CD4-positive, alpha-beta T cell (primary cell): ENCODE measurements around the gene KDM1B. TPM values are rescaled to one million over a fixed set of nuclear protein-coding genes. Genes with fewer than 3 reads are reported as not detected.
A peak's percentile ranks its signal among the peaks of the same experiment; 100 is the strongest.

Experiments used
- ATAC-seq: fragments of 200-7000 bp; cut with Tn5 transposase; one replicate; pipeline ENCODE4 v1.10.0; 2022; ENCODE audit warnings: mild to moderate bottlenecking; ENCODE audit not compliant: poor library complexity
- CTCF ChIA-PET: fragments of 350-600 bp; sonication (Branson Sonifier 250); formaldehyde crosslinking; loops from one replicate; lab custom pipeline; 2021; ENCODE audit warnings: antibody characterized with exemption, inconsistent platforms; lab: Charles Lee
- POLR2A ChIA-PET: fragments of 350-600 bp; sonication (Branson Sonifier 250); formaldehyde crosslinking; loops from one replicate; lab custom pipeline; 2021; ENCODE audit warnings: antibody characterized with exemption, inconsistent platforms; lab: Charles Lee
- DNase-seq, 14 experiments: peaks; one replicate each; pipeline ENCODE4 v3.0.0-alpha.2; 2013 to 2020; ENCODE audit warnings: mixed read lengths in 2 of 14
- H3K27ac ChIP-seq, 2 donors: one replicate each; pipeline versions ENCODE4 v1.5.1 to v1.7.0; 2013; ENCODE audit warnings: low read length in 2 of 2, low read depth in 1 of 2, mild to moderate bottlenecking in 1 of 2
- H3K27me3 ChIP-seq, 2 experiments: 1 replicate in 1 of 2; 2 replicates in 1 of 2; pipeline versions ENCODE4 v1.6.1 to v1.7.0; 2013; ENCODE audit warnings: low read length in 2 of 2, control low read depth in 1 of 2, mild to moderate bottlenecking in 1 of 2, moderate library complexity in 1 of 2; ENCODE audit not compliant: insufficient read depth in 2 of 2, control insufficient read depth in 1 of 2
- H3K36me3 ChIP-seq: one replicate; pipeline ENCODE4 v1.6.1; 2013; ENCODE audit warnings: low read length, control low read depth; ENCODE audit not compliant: insufficient read depth
- H3K4me1 ChIP-seq: one replicate; pipeline ENCODE4 v1.6.1; 2013; ENCODE audit warnings: low read length, control low read depth; ENCODE audit not compliant: insufficient read depth
- H3K4me3 ChIP-seq: one replicate; pipeline ENCODE4 v1.5.1; 2013; ENCODE audit warnings: mild to moderate bottlenecking, low read length, moderate library complexity
- H3K9me3 ChIP-seq, 2 experiments: 1 replicate in 1 of 2; 2 replicates in 1 of 2; pipeline versions ENCODE4 v1.6.1 to v1.7.0; 2013; ENCODE audit warnings: low read length in 2 of 2, mild to moderate bottlenecking in 2 of 2, control low read depth in 1 of 2, moderate library complexity in 1 of 2; ENCODE audit not compliant: control insufficient read depth in 1 of 2, insufficient read depth in 1 of 2
- H3K27ac Mint-ChIP-seq: one replicate; pipeline ENCODE4 v1.8.0; 2020; ENCODE audit warnings: mixed read lengths
- H3K27me3 Mint-ChIP-seq: one replicate; pipeline ENCODE4 v1.8.0; 2021; ENCODE audit warnings: mixed read lengths
- H3K36me3 Mint-ChIP-seq: one replicate; pipeline ENCODE4 v1.8.0; 2021; ENCODE audit warnings: low read depth, mixed read lengths
- H3K4me1 Mint-ChIP-seq: one replicate; pipeline ENCODE4 v1.8.0; 2021; ENCODE audit warnings: low read depth, mixed read lengths
- H3K4me3 Mint-ChIP-seq: one replicate; pipeline ENCODE4 v1.8.0; 2020; ENCODE audit warnings: mild to moderate bottlenecking, mixed read lengths
- H3K9me3 Mint-ChIP-seq: one replicate; pipeline ENCODE4 v1.8.0; 2020; ENCODE audit warnings: mixed read lengths
- CTCF ChIP-seq: fragments of 200-600 bp; IDR thresholded peaks from one replicate; pipeline ENCODE4 v1.8.0; 2022; ENCODE audit warnings: antibody characterized with exemption, mild to moderate bottlenecking
- intact Hi-C, 2 experiments: fragments of 100-400 bp; cut with DNase I in 1 of 2; cut with micrococcal nuclease in 1 of 2; formaldehyde crosslinking; loops; one replicate each; pipeline versions ENCODE4 v1.15.1 to v1.9.0; 2023 to 2025; cut with DNase I, micrococcal nuclease
- total RNA-seq, 174 experiments: library from RNA in 2 of 174; stranded (reverse) in 2 of 174; gene quantifications; one replicate each; pipeline ENCODE4 v1.2.3 and lab custom pipeline; 2021 to 2026

The KDM1B gene
- total RNA-seq, 2 experiments from 2014 or later: 4.4 to 6.0 TPM

DNA sequence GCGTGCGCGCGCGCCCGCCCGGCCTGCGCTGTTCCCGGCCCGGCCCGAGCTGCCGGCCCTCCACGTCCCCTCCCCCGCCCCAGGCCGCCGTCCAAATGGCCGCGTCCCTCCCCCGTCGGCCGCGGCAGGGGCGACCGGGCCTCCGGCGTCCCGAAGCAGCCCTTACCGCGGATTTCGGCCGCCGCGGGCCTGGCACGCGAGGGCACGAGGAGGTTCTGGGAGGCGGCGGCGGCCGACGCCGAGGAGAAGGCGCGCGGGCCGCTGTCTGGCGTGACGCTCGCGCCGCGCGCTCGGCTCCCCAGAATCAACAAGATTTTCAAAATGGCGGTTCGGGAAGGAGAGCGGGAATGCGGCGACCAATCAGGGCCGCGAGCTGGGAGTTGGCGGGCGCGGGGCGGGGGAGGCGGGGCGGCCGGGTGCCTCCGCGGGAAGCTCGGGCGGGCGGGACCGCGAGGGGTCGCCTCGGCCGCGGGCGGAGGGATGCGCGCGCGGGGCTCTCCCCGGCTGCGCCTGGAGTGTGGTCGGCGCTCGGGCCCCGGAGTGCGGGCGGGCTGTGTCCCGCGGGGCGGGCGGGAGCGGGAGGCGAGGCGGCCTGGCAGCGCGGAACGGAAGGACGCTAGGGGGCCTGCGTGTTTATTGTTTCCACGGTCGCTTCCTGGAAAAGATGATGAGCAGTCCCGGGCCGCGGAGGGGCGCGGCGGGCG is 109.1 kb downstream of the KDM1B start, which contains the start of gene DEK:
TSS of gene DEK (minus strand) at position 312 of the 704 bp plus-strand sequence. CDS start 543 bp downstream, outside the sequence.
- Histone ChIP-seq H3K9me3 (peaks cover 0 to 5% of the 10 kb centered on the region in 2 experiments), H3K27ac (peak within 1 kb of the TSS; percentile 85 to 91), H3K36me3 (no peaks in the 10 kb centered on the region), H3K27me3 (no peaks in the 10 kb centered on the region), H3K4me3 (peak within 1 kb of the TSS; percentile 91), H3K4me1 (peaks cover 37% of the 10 kb centered on the region)
- ChIA-PET POLR2A (interaction anchor here (0.7 to 2.4 kb wide), 4 partner anchors 9 to 123 kb away, joined by 3 to 10 read pairs (median 4); partner anchors contain the start of gene RNF144B), CTCF (no interaction called here)
- peak within 1 kb of the TSS; percentile 98 for H3K27ac Mint-ChIP-seq
- TF ChIP-seq CTCF: peak; percentile 63
- H3K36me3 Mint-ChIP-seq: peaks cover 43% of the 10 kb centered on the region
- peak; percentile 69 to 91 (median 80) for DNase-seq
- no peaks in the 10 kb centered on the region for H3K9me3 Mint-ChIP-seq
- no peaks in the 10 kb centered on the region for H3K27me3 Mint-ChIP-seq
- peak within 1 kb of the TSS; percentile 98 for H3K4me3 Mint-ChIP-seq
- intact Hi-C loops: loop anchor here in 1 of 2 experiments (2.0 to 10.0 kb wide), 4 partner anchors 110 to 1948 kb away; partner anchors contain the start of genes ATXN1, KDM1B, MBOAT1 and TPMT
- peak; percentile 68 for ATAC-seq
- H3K4me1 Mint-ChIP-seq: peaks cover 53% of the 10 kb centered on the region

DNA sequence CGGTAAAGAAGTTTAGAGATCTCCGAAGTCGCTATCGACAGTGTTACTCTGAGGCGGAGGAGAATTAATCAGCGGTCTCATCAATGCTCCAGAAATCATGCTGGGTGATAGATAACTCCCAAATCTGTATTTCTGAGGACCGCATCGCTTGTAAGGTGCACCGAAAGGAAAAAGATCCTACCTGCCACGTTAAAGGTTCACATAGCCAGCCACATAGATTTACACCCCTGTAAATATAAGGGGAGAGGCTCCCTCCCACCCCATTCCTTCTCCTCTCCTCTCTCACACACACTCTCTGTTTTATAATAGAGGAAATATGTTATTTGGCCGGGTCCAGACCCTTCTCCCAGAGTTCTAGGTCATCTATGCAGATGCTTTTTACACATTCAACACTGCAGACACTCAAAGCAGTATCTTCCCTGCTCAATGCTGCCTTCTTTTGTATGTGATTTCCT is 109.7 kb downstream of the KDM1B start:
- no peak for ATAC-seq
- H3K4me1 ChIP-seq: peaks cover 37% of the 10 kb centered on the region
- ChIA-PET CTCF (interaction anchor here (1.2 kb wide), 1 partner anchor 15 kb away, joined by 3 read pairs; no protein-coding TSS in a partner anchor), POLR2A (interaction anchor here (1.0 to 2.1 kb wide), 3 partner anchors 109 to 122 kb away, joined by 3 to 10 read pairs (median 3); partner anchors contain the start of gene RNF144B)
- peaks cover 0 to 5% of the 10 kb centered on the region in 2 experiments for H3K9me3 ChIP-seq
- Mint-ChIP-seq H3K4me1 (peaks cover 47% of the 10 kb centered on the region), H3K9me3 (no peaks in the 10 kb centered on the region), H3K4me3 (peak overlapping the region; percentile 90), H3K27ac (peak overlapping the region; percentile 98), H3K27me3 (no peaks in the 10 kb centered on the region), H3K36me3 (peaks cover 38% of the 10 kb centered on the region)
- H3K27ac ChIP-seq: peak overlapping the region; percentile 69 to 91
- H3K4me3 ChIP-seq: peak overlapping the region; percentile 91
- no peak for DNase-seq
- no peaks in the 10 kb centered on the region for H3K36me3 ChIP-seq
- no peaks in the 10 kb centered on the region for H3K27me3 ChIP-seq
- TF ChIP-seq CTCF: peak; percentile 31
- intact Hi-C loops: loop anchor here in 1 of 2 experiments (2.0 to 10.0 kb wide), 6 partner anchors 110 to 1947 kb away; partner anchors contain the start of genes ATXN1, KDM1B, MBOAT1 and NUP153

DNA sequence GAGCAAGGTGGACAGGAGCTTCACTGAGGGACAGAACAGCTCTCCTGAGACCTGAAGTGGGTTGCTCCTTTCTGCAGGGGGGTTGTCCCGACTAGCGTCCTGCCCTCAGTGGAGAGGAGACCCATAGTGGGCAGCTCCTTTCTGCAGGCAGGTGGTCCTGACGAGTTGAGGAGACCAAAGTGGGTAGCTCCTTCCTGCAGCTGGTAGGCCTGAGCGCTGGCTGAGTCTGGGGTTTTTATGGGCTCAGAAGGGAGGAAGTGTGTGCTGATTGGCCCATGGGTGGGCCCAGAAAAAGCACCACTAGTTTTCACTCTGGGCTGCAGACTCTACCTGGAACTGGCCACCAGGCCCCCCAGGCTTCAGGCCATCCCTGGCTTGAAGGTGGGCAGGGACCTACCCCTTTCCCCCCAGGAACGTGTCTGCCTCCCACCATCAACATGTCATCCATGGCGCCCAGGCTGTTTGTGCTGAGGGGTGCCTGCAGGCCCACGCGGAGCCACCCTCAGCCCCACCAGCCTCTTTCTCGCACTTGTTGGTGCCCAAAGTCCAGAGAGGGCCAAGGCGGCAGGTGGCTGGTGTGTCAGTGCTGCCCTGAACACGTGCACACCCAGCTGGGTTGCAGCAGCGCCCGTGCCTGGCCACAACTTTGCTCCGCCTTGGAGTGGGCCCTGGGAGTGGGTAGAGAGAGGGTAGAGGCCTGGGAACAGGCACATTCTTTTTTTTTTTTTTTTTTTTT is 110.7 kb downstream of the KDM1B start:
- H3K27ac Mint-ChIP-seq: peak overlapping the region; percentile 98
- TF ChIP-seq CTCF: no peak
- peaks cover 29% of the 10 kb centered on the region for H3K4me1 ChIP-seq
- DNase-seq (peak in 1 of 14 experiments; percentile 16), ATAC-seq (no peak)
- H3K9me3 ChIP-seq: peaks cover 0 to 5% of the 10 kb centered on the region in 2 experiments
- peak overlapping the region; percentile 90 for H3K4me3 Mint-ChIP-seq
- intact Hi-C loops: loop anchor here in 1 of 2 experiments (2.0 to 10.0 kb wide), 5 partner anchors 111 to 1501 kb away; partner anchors contain the start of genes ATXN1, KDM1B, NUP153 and TPMT
- peaks cover 37% of the 10 kb centered on the region for H3K4me1 Mint-ChIP-seq
- no peaks in the 10 kb centered on the region for H3K9me3 Mint-ChIP-seq
- H3K27me3 Mint-ChIP-seq: no peaks in the 10 kb centered on the region
- peak overlapping the region in 1 of 2 donors; percentile 91 for H3K27ac ChIP-seq
- H3K36me3 ChIP-seq: no peaks in the 10 kb centered on the region
- no peaks in the 10 kb centered on the region for H3K27me3 ChIP-seq
- ChIA-PET POLR2A (interaction anchor here (1.2 to 2.1 kb wide), 2 partner anchors 110 to 121 kb away, joined by 3 to 10 read pairs; partner anchors contain the start of gene RNF144B), CTCF (interaction anchor here (1.2 kb wide), 1 partner anchor 14 kb away, joined by 3 read pairs; no protein-coding TSS in a partner anchor)
- H3K36me3 Mint-ChIP-seq: peaks cover 29% of the 10 kb centered on the region
- H3K4me3 ChIP-seq: no peak overlapping the region
